Hindlimb muscle (tissue), 1 donor: Measurements from ENCODE around the gene ETV3. TPM values are rescaled to one million over a fixed set of nuclear protein-coding genes. Genes with fewer than 3 reads are reported as not detected.
"Not testable (repeated sequence)": the region's sequence is repeated elsewhere in the genome, so short reads cannot be mapped to it uniquely, and the experiment has no call there.

ENCODE experiments used
- DNase-seq: peaks from one replicate; pipeline ENCODE4 v3.0.0-alpha.2; 2013
- polyA plus RNA-seq: library from polyadenylated mRNA; unstranded; fragments of 120-200 nt; gene quantifications from one replicate; pipeline ENCODE4 v1.2.1, GENCODE V29; 2013; ENCODE audit not compliant: insufficient read length

ETV3 gene
- 13.9 TPM for polyA plus RNA-seq

- DNase-seq, result peak; percentile 91
These were observed at the start of gene ETV3 for GRCh38 chr1:157138220-157139051. TSS of gene ETV3 (minus strand) at chr1:157138395. CDS start at chr1:157136352, 2,043 bp downstream.

- no peak for DNase-seq
These were observed 48.2 kb upstream of the ETV3 start for GRCh38 chr1:157186281-157186992.

GRCh38 chr1:157183870-157184269, 45.7 kb upstream of the ETV3 start:
- no peak for DNase-seq

- DNase-seq, result not testable (repeated sequence)
These were observed 44.2 kb upstream of the ETV3 start for GRCh38 chr1:157182371-157182770.

GRCh38 chr1:157181790-157182189, 43.6 kb upstream of the ETV3 start:
- no peak for DNase-seq

GRCh38 chr1:157181258-157181657, 43.1 kb upstream of the ETV3 start:
- no peak for DNase-seq

- DNase-seq, result no peak
These were observed 40.3 kb upstream of the ETV3 start for GRCh38 chr1:157178490-157178889.

GRCh38 chr1:157177733-157178394, 39.7 kb upstream of the ETV3 start:
- no peak for DNase-seq

- no peak for DNase-seq
These were observed 38.5 kb upstream of the ETV3 start for GRCh38 chr1:157176591-157177121.

- no peak for DNase-seq
These were observed 37.8 kb upstream of the ETV3 start for GRCh38 chr1:157176016-157176415.

- no peak for DNase-seq
These were observed 35.8 kb upstream of the ETV3 start for GRCh38 chr1:157173900-157174410.

GRCh38 chr1:157173241-157173640, 35.0 kb upstream of the ETV3 start:
- not testable (repeated sequence) for DNase-seq

GRCh38 chr1:157172591-157172990, 34.4 kb upstream of the ETV3 start:
- not testable (repeated sequence) for DNase-seq

GRCh38 chr1:157171903-157172503, 33.8 kb upstream of the ETV3 start:
- not testable (repeated sequence) for DNase-seq

- DNase-seq, result no peak
These were observed 32.7 kb upstream of the ETV3 start for GRCh38 chr1:157170677-157171515.

- no peak for DNase-seq
These were observed 29.8 kb upstream of the ETV3 start for GRCh38 chr1:157168015-157168414.

- no peak for DNase-seq
These were observed 29.2 kb upstream of the ETV3 start for GRCh38 chr1:157167437-157167836.

- DNase-seq, result no peak
These were observed 28.4 kb upstream of the ETV3 start for GRCh38 chr1:157166590-157166989.

GRCh38 chr1:157163273-157164127, 25.3 kb upstream of the ETV3 start:
- DNase-seq, result peak; percentile 56

- no peak for DNase-seq
These were observed 24.1 kb upstream of the ETV3 start for GRCh38 chr1:157162345-157162744.
